Natural killer cell (primary cell): ENCODE results near the gene OIT3. TPM values are rescaled to one million over a fixed set of nuclear protein-coding genes. Genes with fewer than 3 reads are reported as not detected.
"Not testable (repeated sequence)": the region's sequence is repeated elsewhere in the genome, so short reads cannot be mapped to it uniquely, and the experiment has no call there.

Source experiments
- ATAC-seq, 3 donors: fragments of 150-1000 bp in 2 of 3; fragments of 200-7000 bp in 1 of 3; cut with Tn5 transposase; 1 replicate in 1 of 3; 2 replicates in 2 of 3; pipeline ENCODE4 v1.10.0; 2021; ENCODE audit warnings: mild to moderate bottlenecking in 2 of 3, moderate library complexity in 2 of 3
- DNase-seq, 2 donors: peaks; one replicate each; pipeline versions ENCODE4 v3.0.0 to v3.0.0-alpha.2; 2013 to 2021; ENCODE audit warnings: mixed read lengths in 1 of 2
- H3K27ac ChIP-seq: one replicate; pipeline ENCODE4 v1.5.1; 2013; ENCODE audit warnings: mild to moderate bottlenecking, low read length
- H3K27me3 ChIP-seq: one replicate; pipeline ENCODE4 v1.6.1; 2013; ENCODE audit warnings: low read length; ENCODE audit not compliant: control insufficient read depth, insufficient read depth
- H3K36me3 ChIP-seq: one replicate; pipeline ENCODE4 v1.6.1; 2013; ENCODE audit warnings: low read length; ENCODE audit not compliant: control insufficient read depth, insufficient read depth
- H3K4me1 ChIP-seq: one replicate; pipeline ENCODE4 v1.6.1; 2013; ENCODE audit warnings: low read length; ENCODE audit not compliant: control insufficient read depth, insufficient read depth
- H3K4me3 ChIP-seq: one replicate; pipeline ENCODE4 v1.5.1; 2013; ENCODE audit warnings: low read length
- H3K9me3 ChIP-seq: one replicate; pipeline ENCODE4 v1.6.1; 2013; ENCODE audit warnings: low read length; ENCODE audit not compliant: control insufficient read depth, insufficient read depth
- H3K27ac Mint-ChIP-seq, 2 donors: one replicate each; pipeline ENCODE4 v1.8.0; 2022; ENCODE audit warnings: mild to moderate bottlenecking in 2 of 2, mixed read lengths in 2 of 2, moderate library complexity in 1 of 2
- H3K27me3 Mint-ChIP-seq, 2 donors: one replicate each; pipeline ENCODE4 v1.8.0; 2022; ENCODE audit warnings: low read depth in 2 of 2, mixed read lengths in 2 of 2
- H3K36me3 Mint-ChIP-seq: one replicate; pipeline ENCODE4 v1.8.0; 2022; ENCODE audit warnings: mixed read lengths
- H3K4me1 Mint-ChIP-seq, 2 donors: one replicate each; pipeline ENCODE4 v1.8.0; 2022; ENCODE audit warnings: mixed read lengths in 2 of 2
- H3K4me3 Mint-ChIP-seq: one replicate; pipeline ENCODE4 v1.8.0; 2022; ENCODE audit warnings: mild to moderate bottlenecking, moderate library complexity, mixed read lengths
- H3K9me3 Mint-ChIP-seq, 2 donors: one replicate each; pipeline ENCODE4 v1.8.0; 2022; ENCODE audit warnings: mixed read lengths in 2 of 2
- WGBS: methylation state at CpG from one replicate; pipeline ENCODE4 v1.1.7; 2013; ENCODE audit warnings: missing lambda C conversion rate; ENCODE audit not compliant: insufficient coverage; 5-methylcytosine and 5-hydroxymethylcytosine counted together
- intact Hi-C: fragments of 100-400 bp; cut with micrococcal nuclease; formaldehyde crosslinking; loops from one replicate; pipeline ENCODE4 v1.14.2; 2022
- total RNA-seq, 4 donors: library from RNA; stranded (reverse); fragments of 120-200 nt in 1 of 4; gene quantifications; one replicate each; pipeline versions ENCODE4 v1.2.3 to v1.2.4, GENCODE V29; 2013 to 2022
- TF ChIP-seq, protein P1 (sequence below): fragments of 200-600 bp; IDR thresholded peaks from one replicate; pipeline ENCODE4 v1.8.0; 2022; ENCODE audit warnings: antibody characterized with exemption

The OIT3 gene
- total RNA-seq, 3 donors from 2014 or later (not counting 1 experiment from before 2014, with no cell fraction given): not detected

DNA sequence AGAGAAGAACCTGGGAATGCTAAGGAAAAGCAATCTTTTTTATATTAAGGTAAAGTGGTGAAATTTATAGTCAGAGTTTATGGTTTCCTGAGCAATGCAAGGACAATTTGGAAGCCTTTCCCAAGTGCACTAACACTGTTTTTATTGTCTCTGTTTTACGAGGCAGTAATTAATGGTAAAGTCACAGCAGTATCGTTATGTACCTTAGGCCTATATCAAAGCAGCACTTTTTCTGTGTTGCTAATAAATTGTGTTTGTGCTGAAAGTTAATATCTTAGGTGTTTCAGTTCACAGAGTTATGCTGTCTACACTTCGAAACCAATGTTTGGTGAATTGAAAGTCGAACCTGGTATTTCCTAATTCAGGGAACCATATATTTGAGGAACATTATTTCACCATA is 19.2 kb downstream of the OIT3 start:
- 91% methylated on average over 3 of the region's 4 CpGs for WGBS
- Mint-ChIP-seq H3K36me3 (no peaks in the 10 kb centered on the region), H3K9me3 (no peaks in the 10 kb centered on the region), H3K27me3 (peaks cover 0 to 6% of the 10 kb centered on the region in 2 donors), H3K4me1 (no peaks in the 10 kb centered on the region), H3K27ac (no peak overlapping the region), H3K4me3 (no peak overlapping the region)
- Histone ChIP-seq H3K27ac (no peak overlapping the region), H3K4me1 (no peaks in the 10 kb centered on the region), H3K36me3 (no peaks in the 10 kb centered on the region), H3K4me3 (no peak overlapping the region), H3K27me3 (no peaks in the 10 kb centered on the region), H3K9me3 (no peaks in the 10 kb centered on the region)
- TF ChIP-seq, protein P1, sequence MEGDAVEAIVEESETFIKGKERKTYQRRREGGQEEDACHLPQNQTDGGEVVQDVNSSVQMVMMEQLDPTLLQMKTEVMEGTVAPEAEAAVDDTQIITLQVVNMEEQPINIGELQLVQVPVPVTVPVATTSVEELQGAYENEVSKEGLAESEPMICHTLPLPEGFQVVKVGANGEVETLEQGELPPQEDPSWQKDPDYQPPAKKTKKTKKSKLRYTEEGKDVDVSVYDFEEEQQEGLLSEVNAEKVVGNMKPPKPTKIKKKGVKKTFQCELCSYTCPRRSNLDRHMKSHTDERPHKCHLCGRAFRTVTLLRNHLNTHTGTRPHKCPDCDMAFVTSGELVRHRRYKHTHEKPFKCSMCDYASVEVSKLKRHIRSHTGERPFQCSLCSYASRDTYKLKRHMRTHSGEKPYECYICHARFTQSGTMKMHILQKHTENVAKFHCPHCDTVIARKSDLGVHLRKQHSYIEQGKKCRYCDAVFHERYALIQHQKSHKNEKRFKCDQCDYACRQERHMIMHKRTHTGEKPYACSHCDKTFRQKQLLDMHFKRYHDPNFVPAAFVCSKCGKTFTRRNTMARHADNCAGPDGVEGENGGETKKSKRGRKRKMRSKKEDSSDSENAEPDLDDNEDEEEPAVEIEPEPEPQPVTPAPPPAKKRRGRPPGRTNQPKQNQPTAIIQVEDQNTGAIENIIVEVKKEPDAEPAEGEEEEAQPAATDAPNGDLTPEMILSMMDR: no peak
- ATAC-seq (no peak), DNase-seq (no peak)
- intact Hi-C loops: no loop called here

DNA sequence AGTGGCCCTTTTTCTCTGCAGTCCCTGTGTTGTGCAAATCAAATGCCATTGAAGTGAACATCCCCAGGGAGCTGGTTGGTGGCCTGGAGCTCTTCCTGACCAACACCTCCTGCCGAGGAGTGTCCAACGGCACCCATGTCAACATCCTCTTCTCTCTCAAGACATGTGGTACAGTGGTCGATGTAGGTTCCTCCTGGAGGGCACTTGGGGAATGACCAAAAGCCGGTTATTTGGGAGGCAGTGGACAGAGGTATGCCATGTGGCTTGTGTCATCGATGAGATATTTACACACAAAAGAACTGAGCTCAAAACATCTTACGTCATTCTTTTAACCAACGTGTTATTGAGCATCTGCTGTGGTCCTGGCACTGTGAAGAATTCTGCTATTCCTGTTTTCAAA is 19.7 kb downstream of the OIT3 start:
- no peak overlapping the region for H3K4me3 Mint-ChIP-seq
- no peaks in the 10 kb centered on the region for H3K4me1 Mint-ChIP-seq
- H3K4me3 ChIP-seq: no peak overlapping the region
- 90% methylated on average over 7 of the region's 7 CpGs for WGBS
- ATAC-seq: no peak
- peaks cover 3 to 10% of the 10 kb centered on the region in 2 donors for H3K27me3 Mint-ChIP-seq
- no peaks in the 10 kb centered on the region for H3K4me1 ChIP-seq
- no peaks in the 10 kb centered on the region for H3K27me3 ChIP-seq
- no peaks in the 10 kb centered on the region for H3K9me3 ChIP-seq
- no peaks in the 10 kb centered on the region for H3K36me3 ChIP-seq
- DNase-seq: no peak
- no peak overlapping the region for H3K27ac Mint-ChIP-seq
- no peaks in the 10 kb centered on the region for H3K36me3 Mint-ChIP-seq
- H3K9me3 Mint-ChIP-seq: no peaks in the 10 kb centered on the region
- intact Hi-C loops: no loop called here
- no peak overlapping the region for H3K27ac ChIP-seq
- TF ChIP-seq, protein P1: no peak

DNA sequence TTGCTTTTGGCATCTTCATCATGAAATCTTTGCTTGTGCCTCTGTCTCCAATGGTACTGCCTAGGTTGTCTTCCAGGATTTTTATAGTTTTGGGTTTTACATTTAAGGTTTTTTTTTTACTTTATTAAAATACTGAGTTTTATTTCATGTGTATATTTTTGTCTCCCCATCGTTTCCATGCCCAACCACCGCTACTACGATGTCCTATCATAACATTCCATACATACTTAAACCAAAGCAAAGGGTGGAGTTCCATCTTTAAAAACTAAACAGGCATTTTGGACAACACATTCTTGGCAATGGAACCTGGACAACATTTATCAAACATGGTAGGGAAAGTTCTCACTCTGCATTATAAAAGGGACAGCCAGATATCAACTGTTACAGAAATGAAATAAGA is 23.7 kb downstream of the OIT3 start:
- H3K27ac ChIP-seq, H3K9me3 Mint-ChIP-seq, H3K4me3 ChIP-seq, H3K36me3 ChIP-seq, intact Hi-C loops, H3K4me1 ChIP-seq, H3K9me3 ChIP-seq, DNase-seq, H3K4me3 Mint-ChIP-seq, ATAC-seq, H3K27ac Mint-ChIP-seq, H3K4me1 Mint-ChIP-seq, H3K27me3 ChIP-seq: not testable (repeated sequence)
- no CpG with 5 or more reads among the region's 3 CpGs for WGBS
- peaks cover 17% of the 10 kb centered on the region for H3K36me3 Mint-ChIP-seq
- peaks cover 16 to 38% of the 10 kb centered on the region in 2 donors for H3K27me3 Mint-ChIP-seq

DNA sequence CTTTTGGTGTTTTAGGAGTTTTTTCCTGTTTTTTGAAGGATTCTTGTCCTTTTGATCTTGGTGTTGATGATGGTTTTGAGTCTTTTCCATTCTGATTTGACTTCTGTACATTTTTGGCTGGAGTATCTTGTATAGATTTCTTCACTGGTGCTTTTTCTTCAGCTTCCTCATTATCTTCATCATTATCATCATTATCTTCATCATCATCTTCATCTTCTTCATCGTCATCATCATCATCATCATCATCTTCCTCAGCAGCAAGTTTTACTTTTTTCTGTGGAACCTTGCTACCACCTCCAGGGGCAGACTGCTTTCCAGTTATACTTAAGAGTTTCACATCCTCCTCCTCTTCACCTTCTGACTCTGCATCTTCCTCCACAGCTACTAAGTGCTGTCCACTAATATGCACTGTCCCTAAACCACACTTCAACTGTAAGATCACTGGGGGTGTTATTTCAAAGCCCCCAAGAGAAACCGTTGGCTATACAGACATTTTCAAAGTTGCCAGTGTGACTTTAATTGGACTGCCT is 24.3 kb downstream of the OIT3 start:
- H3K9me3 Mint-ChIP-seq, H3K27ac ChIP-seq, H3K4me1 Mint-ChIP-seq, H3K27me3 ChIP-seq, ATAC-seq, H3K4me1 ChIP-seq, H3K4me3 Mint-ChIP-seq, intact Hi-C loops, H3K9me3 ChIP-seq, DNase-seq, H3K4me3 ChIP-seq, H3K27ac Mint-ChIP-seq, H3K36me3 ChIP-seq: not testable (repeated sequence)
- H3K36me3 Mint-ChIP-seq: peaks cover 21% of the 10 kb centered on the region
- 78% methylated on average over 2 of the region's 2 CpGs for WGBS
- H3K27me3 Mint-ChIP-seq: peaks cover 16 to 43% of the 10 kb centered on the region in 2 donors
